Smooth muscle cell (in vitro differentiated cells): ENCODE measurements around the gene CELF4. TPM values are rescaled to one million over a fixed set of nuclear protein-coding genes. Genes with fewer than 3 reads are reported as not detected.

Experiments used
- DNase-seq: peaks from one replicate; lab custom pipeline; 2025; ENCODE audit not compliant: unreplicated experiment; lab: John Stamatoyannopoulos, UW
- H2AFZ ChIP-seq: fragments of 200-600 bp; sonication (generic); 2 replicates; pipeline ENCODE4 v1.6.0; 2016; ENCODE audit warnings: antibody characterized with exemption, low read depth, mild to moderate bottlenecking
- H3F3A ChIP-seq: fragments of 200-600 bp; sonication (generic); 2 replicates; pipeline ENCODE4 v1.6.0; 2017; ENCODE audit warnings: antibody characterized with exemption, low read depth
- H3K27ac ChIP-seq: fragments of 200-600 bp; sonication (generic); 2 replicates; pipeline ENCODE4 v1.5.1; 2016; ENCODE audit warnings: low read depth, mild to moderate bottlenecking
- H3K27me3 ChIP-seq: fragments of 200-600 bp; sonication (generic); 2 replicates; pipeline ENCODE4 v1.6.1; 2016; ENCODE audit warnings: low read depth, mild to moderate bottlenecking
- H3K36me3 ChIP-seq: fragments of 200-600 bp; sonication (generic); 2 replicates; pipeline ENCODE4 v1.5.1; 2016; ENCODE audit warnings: low read depth
- H3K4me1 ChIP-seq: fragments of 200-600 bp; sonication (generic); 2 replicates; pipeline ENCODE4 v1.5.1; 2016; ENCODE audit warnings: low read depth
- H3K4me2 ChIP-seq: fragments of 200-600 bp; sonication (generic); 2 replicates; pipeline ENCODE4 v1.6.0; 2016; ENCODE audit warnings: mild to moderate bottlenecking
- H3K4me3 ChIP-seq: fragments of 200-600 bp; sonication (generic); 2 replicates; pipeline ENCODE4 v1.5.1; 2016; ENCODE audit warnings: mild to moderate bottlenecking
- H3K79me2 ChIP-seq: fragments of 200-600 bp; sonication (generic); 2 replicates; pipeline ENCODE4 v1.6.0; 2016; ENCODE audit warnings: low read depth, mild to moderate bottlenecking
- H3K9ac ChIP-seq: fragments of 200-600 bp; sonication (generic); 2 replicates; pipeline ENCODE4 v1.6.0; 2016; ENCODE audit warnings: low read depth
- H3K9me3 ChIP-seq: fragments of 200-600 bp; sonication (generic); replicated peaks from 2 replicates; pipeline ENCODE4 v1.5.1; 2016; ENCODE audit warnings: low read depth
- H4K20me1 ChIP-seq: fragments of 200-600 bp; sonication (generic); 2 replicates; pipeline ENCODE4 v1.6.0; 2016; ENCODE audit warnings: low read depth
- WGBS: methylation state at CpG from one replicate; pipeline ENCODE4 v1.1.7; 2016; ENCODE audit warnings: low lambda C conversion rate; 5-methylcytosine and 5-hydroxymethylcytosine counted together
- polyA plus RNA-seq: library from polyadenylated mRNA; unstranded; fragments of >200 nt; fragmentation: Nextera tagmentation; extraction: Ambion mirVana; gene quantifications from 2 replicates; pipeline ENCODE4 v1.2.1, GENCODE V29; 2016
- total RNA-seq: library from RNA; depleted of rRNA; stranded (reverse); fragments of >200 nt; gene quantifications from 2 replicates; pipeline ENCODE4 v1.2.3, GENCODE V29; 2014
- TF ChIP-seq, protein P1 (sequence below): fragments of 200-600 bp; sonication (generic); IDR thresholded peaks from 2 replicates; pipeline ENCODE4 v1.5.1; 2017; ENCODE audit warnings: borderline replicate concordance, mild to moderate bottlenecking, antibody characterized with exemption; ENCODE audit not compliant: insufficient read depth, poor library complexity, severe bottlenecking

The CELF4 gene
- total and polyA plus RNA-seq, 2 experiments from 2014 or later: 0.40 TPM; not detected in 1

DNA sequence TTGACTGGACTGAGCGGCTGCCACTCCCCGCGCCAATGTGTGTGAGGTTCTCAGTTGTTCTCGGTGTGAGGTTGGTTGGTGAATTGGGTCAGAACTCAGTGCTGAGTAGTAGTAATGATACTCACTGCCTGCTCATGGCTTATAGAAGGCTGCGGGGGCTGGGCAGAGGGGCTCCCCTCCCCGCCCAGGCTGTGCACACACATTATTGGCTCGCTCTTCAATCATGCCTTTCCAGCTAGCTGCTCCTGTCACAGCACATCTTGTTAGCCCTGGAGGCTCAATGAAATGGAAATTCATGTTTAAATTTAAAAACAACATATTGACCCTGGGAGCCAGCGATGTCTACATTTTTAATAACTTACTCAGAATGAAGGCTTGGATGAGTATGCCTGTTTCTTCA lies 152.8 kb downstream of the CELF4 start:
- H3K27me3 ChIP-seq: peaks cover 51% of the 10 kb centered on the region
- no peaks in the 10 kb centered on the region for H4K20me1 ChIP-seq
- H3K27ac ChIP-seq: no peak overlapping the region
- H3K36me3 ChIP-seq: no peaks in the 10 kb centered on the region
- no peak overlapping the region for H3K9ac ChIP-seq
- H3F3A ChIP-seq: no peaks in the 10 kb centered on the region
- DNase-seq: no peak
- 97% methylated on average over 8 of the region's 8 CpGs for WGBS
- H3K4me2 ChIP-seq: no peak overlapping the region
- H3K9me3 ChIP-seq: no peaks in the 10 kb centered on the region
- TF ChIP-seq, protein P1, sequence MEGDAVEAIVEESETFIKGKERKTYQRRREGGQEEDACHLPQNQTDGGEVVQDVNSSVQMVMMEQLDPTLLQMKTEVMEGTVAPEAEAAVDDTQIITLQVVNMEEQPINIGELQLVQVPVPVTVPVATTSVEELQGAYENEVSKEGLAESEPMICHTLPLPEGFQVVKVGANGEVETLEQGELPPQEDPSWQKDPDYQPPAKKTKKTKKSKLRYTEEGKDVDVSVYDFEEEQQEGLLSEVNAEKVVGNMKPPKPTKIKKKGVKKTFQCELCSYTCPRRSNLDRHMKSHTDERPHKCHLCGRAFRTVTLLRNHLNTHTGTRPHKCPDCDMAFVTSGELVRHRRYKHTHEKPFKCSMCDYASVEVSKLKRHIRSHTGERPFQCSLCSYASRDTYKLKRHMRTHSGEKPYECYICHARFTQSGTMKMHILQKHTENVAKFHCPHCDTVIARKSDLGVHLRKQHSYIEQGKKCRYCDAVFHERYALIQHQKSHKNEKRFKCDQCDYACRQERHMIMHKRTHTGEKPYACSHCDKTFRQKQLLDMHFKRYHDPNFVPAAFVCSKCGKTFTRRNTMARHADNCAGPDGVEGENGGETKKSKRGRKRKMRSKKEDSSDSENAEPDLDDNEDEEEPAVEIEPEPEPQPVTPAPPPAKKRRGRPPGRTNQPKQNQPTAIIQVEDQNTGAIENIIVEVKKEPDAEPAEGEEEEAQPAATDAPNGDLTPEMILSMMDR: no peak
- H3K4me3 ChIP-seq: no peak overlapping the region
- no peaks in the 10 kb centered on the region for H3K4me1 ChIP-seq
- H2AFZ ChIP-seq: no peak overlapping the region
- H3K79me2 ChIP-seq: no peaks in the 10 kb centered on the region

DNA sequence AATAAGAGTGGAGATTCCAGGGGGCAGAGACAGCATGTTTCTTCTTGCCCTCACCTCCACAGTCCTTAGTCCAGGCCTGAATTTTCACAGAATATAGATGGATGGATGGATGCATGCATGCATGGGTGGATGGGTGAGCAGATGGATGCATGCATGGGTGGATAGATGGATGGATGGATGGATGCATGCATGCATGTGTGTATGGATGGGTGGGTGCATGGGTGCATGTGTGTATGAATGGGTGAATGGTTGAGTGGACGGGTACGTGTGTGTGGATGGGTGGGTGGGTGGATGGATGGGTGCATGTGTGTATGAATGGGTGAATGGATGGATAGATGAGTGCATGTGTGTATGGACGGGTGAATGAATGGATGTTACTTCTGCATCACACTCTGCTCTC lies 153.3 kb downstream of the CELF4 start:
- H3K4me1 ChIP-seq: no peaks in the 10 kb centered on the region
- no peak overlapping the region for H3K27ac ChIP-seq
- H3K36me3 ChIP-seq: no peaks in the 10 kb centered on the region
- H3F3A ChIP-seq: no peaks in the 10 kb centered on the region
- peaks cover 46% of the 10 kb centered on the region for H3K27me3 ChIP-seq
- no peaks in the 10 kb centered on the region for H3K9me3 ChIP-seq
- no peaks in the 10 kb centered on the region for H3K79me2 ChIP-seq
- H3K4me2 ChIP-seq: no peak overlapping the region
- H3K9ac ChIP-seq: no peak overlapping the region
- no peak for DNase-seq
- H3K4me3 ChIP-seq: no peak overlapping the region
- TF ChIP-seq, protein P1: no peak
- no peak overlapping the region for H2AFZ ChIP-seq
- no peaks in the 10 kb centered on the region for H4K20me1 ChIP-seq
- WGBS: 89% methylated on average over 3 of the region's 3 CpGs

DNA sequence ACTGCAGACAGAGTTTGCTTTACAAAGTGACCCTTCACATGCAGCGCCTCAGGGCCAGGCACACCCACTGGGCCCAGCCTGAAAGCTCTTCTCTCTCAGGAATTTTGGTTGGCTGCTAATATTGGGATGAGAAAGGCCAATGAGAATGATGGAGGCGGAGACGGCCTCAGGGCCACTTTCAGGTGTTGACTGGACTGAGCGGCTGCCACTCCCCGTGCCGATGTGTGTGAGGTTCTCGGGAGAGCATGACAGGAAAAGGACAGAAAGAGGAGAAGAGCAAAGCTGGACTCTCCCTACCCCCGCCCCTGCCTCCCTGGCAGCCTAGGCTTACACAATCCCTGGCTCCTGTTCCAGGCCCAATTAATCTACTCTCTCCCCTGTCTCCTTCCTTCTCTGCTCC lies 155.7 kb downstream of the CELF4 start:
- Histone ChIP-seq H3K9me3 (no peaks in the 10 kb centered on the region), H4K20me1 (no peaks in the 10 kb centered on the region), H3K9ac (no peak overlapping the region), H3K27ac (no peak overlapping the region), H3K27me3 (peaks cover 24% of the 10 kb centered on the region), H3K4me1 (no peaks in the 10 kb centered on the region), H3K4me3 (no peak overlapping the region), H3K79me2 (no peaks in the 10 kb centered on the region), H3F3A (no peaks in the 10 kb centered on the region), H2AFZ (no peak overlapping the region), H3K36me3 (no peaks in the 10 kb centered on the region), H3K4me2 (no peak overlapping the region)
- TF ChIP-seq, protein P1: no peak
- no peak for DNase-seq
- 77% methylated on average over 8 of the region's 8 CpGs for WGBS

DNA sequence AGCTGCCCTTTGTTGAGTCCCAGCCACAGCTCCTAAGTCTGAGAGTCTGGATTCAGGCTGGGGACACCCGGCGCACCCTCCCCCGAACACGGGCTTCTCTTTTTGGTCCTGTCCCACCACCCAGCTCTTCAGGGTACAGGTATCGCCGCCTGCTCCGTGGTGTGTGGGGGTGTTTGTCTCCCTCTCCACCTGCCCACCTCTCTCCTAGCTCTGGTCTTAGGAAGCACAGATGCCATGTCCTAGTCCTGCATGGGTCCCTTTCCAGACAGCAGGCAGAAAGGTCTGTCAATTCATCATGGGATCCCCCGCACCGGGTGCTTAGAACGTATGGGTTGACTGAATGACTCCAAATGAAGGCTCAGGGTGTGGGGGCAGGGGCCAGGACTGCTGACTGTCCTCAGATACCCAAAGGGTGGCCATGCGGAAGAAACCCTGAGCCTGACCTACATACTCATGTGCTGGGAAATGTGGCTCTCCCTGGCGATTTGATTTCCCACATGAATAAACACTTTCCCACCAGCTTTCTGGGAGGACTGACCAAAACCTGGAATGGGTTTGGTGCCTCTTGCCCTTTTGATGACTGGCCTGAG lies 156.8 kb downstream of the CELF4 start:
- H4K20me1 ChIP-seq: no peaks in the 10 kb centered on the region
- no peak for DNase-seq
- H3F3A ChIP-seq: no peaks in the 10 kb centered on the region
- no peaks in the 10 kb centered on the region for H3K36me3 ChIP-seq
- H3K4me2 ChIP-seq: no peak overlapping the region
- H3K27me3 ChIP-seq: peaks cover 21% of the 10 kb centered on the region
- TF ChIP-seq, protein P1: no peak
- no peak overlapping the region for H2AFZ ChIP-seq
- no peaks in the 10 kb centered on the region for H3K4me1 ChIP-seq
- H3K79me2 ChIP-seq: no peaks in the 10 kb centered on the region
- whole genome bisulfite sequencing: 92% methylated on average over 12 of the region's 12 CpGs
- H3K27ac ChIP-seq: no peak overlapping the region
- H3K9me3 ChIP-seq: no peaks in the 10 kb centered on the region
- H3K9ac ChIP-seq: no peak overlapping the region
- H3K4me3 ChIP-seq: no peak overlapping the region
